ENCODE results near the gene DCX.

- TF ChIP-seq POLR2A (IDR thresholded peaks at IDR 0.05) (no peak), CTCF (IDR thresholded peaks at IDR 0.05) (no peak)
Measured at GRCh38 chrX:111444881-111445280, 32.9 kb upstream of the DCX start.
